ENCODE results near the gene GPATCH8. TPM values are rescaled to one million over a fixed set of nuclear protein-coding genes. Genes with fewer than 3 reads are reported as not detected.
A peak's percentile ranks its signal among the peaks of the same experiment; 100 is the strongest.

The GPATCH8 gene
- polyA plus RNA-seq, 3 donors: 8.8 to 15.9 (median 14.9) TPM

DNA sequence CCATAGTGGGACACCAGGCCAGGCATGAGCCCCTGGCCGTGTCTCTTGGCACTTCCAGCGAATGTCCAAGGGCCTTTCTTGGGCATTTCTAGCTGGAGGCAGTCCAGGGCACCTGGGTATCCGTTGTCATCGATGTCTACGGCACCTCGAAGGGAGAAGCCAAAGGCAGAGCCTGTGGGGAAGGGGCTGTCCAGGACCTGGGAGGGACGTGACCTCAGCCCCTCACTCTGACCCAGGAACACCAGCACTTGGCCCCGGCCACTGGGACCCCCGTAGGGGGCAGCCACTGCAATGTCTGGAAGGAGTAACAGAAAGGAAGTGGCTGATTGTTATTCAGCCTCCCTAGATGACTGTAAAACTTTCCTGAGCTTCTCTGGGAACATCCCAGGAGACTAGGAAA, 122.4 kb downstream of the GPATCH8 start:
- no peak overlapping the region for H3K27ac ChIP-seq (ENCODE audit: low read depth in 1 of 2, low read length in 2 of 2)
- H3K9me3 ChIP-seq (replicated peaks in 1 of 2; ENCODE audit: control insufficient read depth in 1 of 2, insufficient read depth in 1 of 2, low read length in 2 of 2): no peaks in the 10 kb centered on the region
- no peaks in the 10 kb centered on the region for H3K79me2 ChIP-seq (ENCODE audit: insufficient read depth, low read length)
- H3K9ac ChIP-seq (ENCODE audit: insufficient read depth, low read length, poor library complexity, severe bottlenecking): no peak overlapping the region
- H4K20me1 ChIP-seq (ENCODE audit: insufficient read depth, low read length): no peaks in the 10 kb centered on the region
- H3K4me3 Mint-ChIP-seq: no peak overlapping the region
- peaks cover 0 to 2% (median 0%) of the 10 kb centered on the region in 7 donors for H3K9me3 Mint-ChIP-seq
- intact Hi-C loops (cut with micrococcal nuclease): no loop called here
- peaks cover 1 to 22% of the 10 kb centered on the region in 2 donors for H3K27me3 ChIP-seq (ENCODE audit: control insufficient read depth in 2 of 2, insufficient read depth in 2 of 2, low read length in 2 of 2)
- TF ChIP-seq, protein P1, sequence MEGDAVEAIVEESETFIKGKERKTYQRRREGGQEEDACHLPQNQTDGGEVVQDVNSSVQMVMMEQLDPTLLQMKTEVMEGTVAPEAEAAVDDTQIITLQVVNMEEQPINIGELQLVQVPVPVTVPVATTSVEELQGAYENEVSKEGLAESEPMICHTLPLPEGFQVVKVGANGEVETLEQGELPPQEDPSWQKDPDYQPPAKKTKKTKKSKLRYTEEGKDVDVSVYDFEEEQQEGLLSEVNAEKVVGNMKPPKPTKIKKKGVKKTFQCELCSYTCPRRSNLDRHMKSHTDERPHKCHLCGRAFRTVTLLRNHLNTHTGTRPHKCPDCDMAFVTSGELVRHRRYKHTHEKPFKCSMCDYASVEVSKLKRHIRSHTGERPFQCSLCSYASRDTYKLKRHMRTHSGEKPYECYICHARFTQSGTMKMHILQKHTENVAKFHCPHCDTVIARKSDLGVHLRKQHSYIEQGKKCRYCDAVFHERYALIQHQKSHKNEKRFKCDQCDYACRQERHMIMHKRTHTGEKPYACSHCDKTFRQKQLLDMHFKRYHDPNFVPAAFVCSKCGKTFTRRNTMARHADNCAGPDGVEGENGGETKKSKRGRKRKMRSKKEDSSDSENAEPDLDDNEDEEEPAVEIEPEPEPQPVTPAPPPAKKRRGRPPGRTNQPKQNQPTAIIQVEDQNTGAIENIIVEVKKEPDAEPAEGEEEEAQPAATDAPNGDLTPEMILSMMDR (IDR thresholded peaks at IDR 0.05): no peak
- H3K27me3 Mint-ChIP-seq (ENCODE audit: low read depth in 3 of 3): peaks cover 21 to 37% (median 28%) of the 10 kb centered on the region in 3 donors
- H3K36me3 Mint-ChIP-seq: no peaks in the 10 kb centered on the region
- no peaks in the 10 kb centered on the region for H3K36me3 ChIP-seq (replicated peaks in 1 of 2; ENCODE audit: control insufficient read depth in 1 of 2, insufficient read depth in 2 of 2, low read length in 2 of 2)
- H3K4me1 ChIP-seq (ENCODE audit: control insufficient read depth in 1 of 2, insufficient read depth in 2 of 2, low read length in 2 of 2): peaks cover 11 to 13% of the 10 kb centered on the region in 2 donors
- DNase-seq: no peak
- H3K4me2 ChIP-seq (replicated peaks; ENCODE audit: extremely low read depth, low read length, poor library complexity, severe bottlenecking): no peak overlapping the region
- WGBS (ENCODE audit: insufficient coverage): 93% methylated on average over 5 of the region's 9 CpGs
- H3K27ac Mint-ChIP-seq: peak overlapping the region in 1 of 7 donors; percentile 5
- H3K4me1 Mint-ChIP-seq: peaks cover 11% of the 10 kb centered on the region
- H3K4me3 ChIP-seq (replicated peaks in 1 of 3; ENCODE audit: low read depth in 2 of 3, low read length in 3 of 3): no peak overlapping the region
- H2AFZ ChIP-seq (ENCODE audit: insufficient read depth, low read depth, low read length, poor library complexity, severe bottlenecking): no peak overlapping the region

GRCh38 chr17:44379887-44380286, 123.3 kb downstream of the GPATCH8 start:
- H3K27me3 ChIP-seq (ENCODE audit: control insufficient read depth in 2 of 2, insufficient read depth in 2 of 2, low read length in 2 of 2): peaks cover 0 to 17% of the 10 kb centered on the region in 2 donors
- H4K20me1 ChIP-seq (ENCODE audit: insufficient read depth, low read length): no peaks in the 10 kb centered on the region
- no peak overlapping the region for H3K4me2 ChIP-seq (replicated peaks; ENCODE audit: extremely low read depth, low read length, poor library complexity, severe bottlenecking)
- H3K4me3 ChIP-seq (replicated peaks in 1 of 3; ENCODE audit: low read depth in 2 of 3, low read length in 3 of 3): no peak overlapping the region
- H3K9me3 ChIP-seq (replicated peaks in 1 of 2; ENCODE audit: control insufficient read depth in 1 of 2, insufficient read depth in 1 of 2, low read length in 2 of 2): no peaks in the 10 kb centered on the region
- Mint-ChIP-seq H3K9me3 (peaks cover 0 to 2% (median 0%) of the 10 kb centered on the region in 7 donors), H3K27ac (no peak overlapping the region), H3K4me3 (no peak overlapping the region), H3K36me3 (no peaks in the 10 kb centered on the region), H3K27me3 (ENCODE audit: low read depth in 3 of 3) (peaks cover 20 to 35% (median 26%) of the 10 kb centered on the region in 3 donors), H3K4me1 (peaks cover 4% of the 10 kb centered on the region)
- H3K79me2 ChIP-seq (ENCODE audit: insufficient read depth, low read length): no peaks in the 10 kb centered on the region
- no peak overlapping the region for H3K27ac ChIP-seq (ENCODE audit: low read depth in 1 of 2, low read length in 2 of 2)
- DNase-seq: no peak
- TF ChIP-seq, protein P1 (IDR thresholded peaks at IDR 0.05): no peak
- intact Hi-C loops (cut with micrococcal nuclease): no loop called here
- WGBS (ENCODE audit: insufficient coverage): 98% methylated on average over 9 of the region's 10 CpGs
- H3K9ac ChIP-seq (ENCODE audit: insufficient read depth, low read length, poor library complexity, severe bottlenecking): no peak overlapping the region
- no peaks in the 10 kb centered on the region for H3K36me3 ChIP-seq (replicated peaks in 1 of 2; ENCODE audit: control insufficient read depth in 1 of 2, insufficient read depth in 2 of 2, low read length in 2 of 2)
- H3K4me1 ChIP-seq (ENCODE audit: control insufficient read depth in 1 of 2, insufficient read depth in 2 of 2, low read length in 2 of 2): peaks cover 4 to 5% of the 10 kb centered on the region in 2 donors
- no peak overlapping the region for H2AFZ ChIP-seq (ENCODE audit: insufficient read depth, low read depth, low read length, poor library complexity, severe bottlenecking)
